DOHH2 (cell line): ENCODE results near the gene IFITM2.

Experiments used
- EZH2phosphoT487 ChIP-seq: fragments of 200-600 bp; sonication (generic); IDR thresholded peaks from 2 replicates; pipeline ENCODE4 v1.6.1; 2017; ENCODE audit warnings: borderline replicate concordance, mild to moderate bottlenecking, antibody characterized with exemption, low read length, moderate library complexity, mixed read lengths
- TF ChIP-seq, protein P1 (sequence below): fragments of 200-600 bp; sonication (generic); IDR thresholded peaks from one replicate; pipeline ENCODE4 v1.5.1; 2014; ENCODE audit warnings: antibody characterized with exemption, mild to moderate bottlenecking, low read depth, low read length; ENCODE audit not compliant: poor library complexity, severe bottlenecking

DNA sequence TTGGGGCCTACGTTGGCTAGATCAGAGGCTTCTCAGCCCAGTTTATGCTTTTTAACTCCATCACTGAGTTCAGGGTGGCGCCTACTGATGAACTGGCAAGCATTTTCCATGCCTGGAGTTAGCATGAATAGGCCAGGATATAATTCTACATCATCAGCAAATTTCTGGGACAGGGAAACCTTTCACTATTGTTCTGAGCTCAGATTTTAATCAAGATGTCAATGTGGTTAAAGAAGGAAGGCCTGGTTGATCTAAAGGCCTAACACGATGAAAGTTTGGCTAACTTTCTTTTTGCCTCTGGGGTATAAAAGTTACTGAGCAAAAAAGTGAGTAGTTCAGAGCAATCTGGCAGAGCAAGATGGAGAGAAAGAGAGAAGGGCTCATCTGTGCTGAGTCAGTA, 34.7 kb downstream of the IFITM2 start:
- TF ChIP-seq, protein P1, sequence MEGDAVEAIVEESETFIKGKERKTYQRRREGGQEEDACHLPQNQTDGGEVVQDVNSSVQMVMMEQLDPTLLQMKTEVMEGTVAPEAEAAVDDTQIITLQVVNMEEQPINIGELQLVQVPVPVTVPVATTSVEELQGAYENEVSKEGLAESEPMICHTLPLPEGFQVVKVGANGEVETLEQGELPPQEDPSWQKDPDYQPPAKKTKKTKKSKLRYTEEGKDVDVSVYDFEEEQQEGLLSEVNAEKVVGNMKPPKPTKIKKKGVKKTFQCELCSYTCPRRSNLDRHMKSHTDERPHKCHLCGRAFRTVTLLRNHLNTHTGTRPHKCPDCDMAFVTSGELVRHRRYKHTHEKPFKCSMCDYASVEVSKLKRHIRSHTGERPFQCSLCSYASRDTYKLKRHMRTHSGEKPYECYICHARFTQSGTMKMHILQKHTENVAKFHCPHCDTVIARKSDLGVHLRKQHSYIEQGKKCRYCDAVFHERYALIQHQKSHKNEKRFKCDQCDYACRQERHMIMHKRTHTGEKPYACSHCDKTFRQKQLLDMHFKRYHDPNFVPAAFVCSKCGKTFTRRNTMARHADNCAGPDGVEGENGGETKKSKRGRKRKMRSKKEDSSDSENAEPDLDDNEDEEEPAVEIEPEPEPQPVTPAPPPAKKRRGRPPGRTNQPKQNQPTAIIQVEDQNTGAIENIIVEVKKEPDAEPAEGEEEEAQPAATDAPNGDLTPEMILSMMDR: no peak
- no peak for TF ChIP-seq EZH2phosphoT487
